Endothelial cell (in vitro differentiated cells): ENCODE data around the gene RAMP3. TPM values are rescaled to one million over a fixed set of nuclear protein-coding genes. Genes with fewer than 3 reads are reported as not detected.
"Not testable (repeated sequence)": the region's sequence is repeated elsewhere in the genome, so short reads cannot be mapped to it uniquely, and the experiment has no call there.

ENCODE experiments used
- DNase-seq: peaks from one replicate; pipeline ENCODE4 v3.0.0; 2021; ENCODE audit warnings: low spot score
- H3K27ac Mint-ChIP-seq: one replicate; pipeline ENCODE4 v1.8.0; 2021; ENCODE audit warnings: mixed read lengths, inconsistent platforms; ENCODE audit not compliant: unreplicated experiment
- H3K27me3 Mint-ChIP-seq: one replicate; pipeline ENCODE4 v1.8.0; 2021; ENCODE audit warnings: mild to moderate bottlenecking, moderate library complexity, mixed read lengths, inconsistent platforms; ENCODE audit not compliant: unreplicated experiment
- H3K36me3 Mint-ChIP-seq: one replicate; pipeline ENCODE4 v1.8.0; 2021; ENCODE audit warnings: mild to moderate bottlenecking, low read depth, mixed read lengths, inconsistent platforms; ENCODE audit not compliant: unreplicated experiment
- H3K4me1 Mint-ChIP-seq: one replicate; pipeline ENCODE4 v1.8.0; 2021; ENCODE audit warnings: mild to moderate bottlenecking, mixed read lengths, inconsistent platforms; ENCODE audit not compliant: unreplicated experiment
- H3K4me3 Mint-ChIP-seq: one replicate; pipeline ENCODE4 v1.8.0; 2021; ENCODE audit warnings: mild to moderate bottlenecking, mixed read lengths, inconsistent platforms; ENCODE audit not compliant: unreplicated experiment
- H3K9me3 Mint-ChIP-seq: one replicate; pipeline ENCODE4 v1.8.0; 2021; ENCODE audit warnings: mixed read lengths, inconsistent platforms; ENCODE audit not compliant: unreplicated experiment
- CTCF ChIP-seq: fragments of 200-600 bp; sonication (generic); IDR thresholded peaks from one replicate; pipeline ENCODE4 v1.5.0; 2021; ENCODE audit warnings: antibody characterized with exemption; ENCODE audit not compliant: unreplicated experiment
- total RNA-seq: library from RNA; stranded (reverse); fragmentation: NEBNext Ultra II Directional; extraction: Animal tissue kit (Norgen Biotek cat#: 25700); gene quantifications from one replicate; pipeline ENCODE4 v1.2.1, GENCODE V29; 2021; ENCODE audit not compliant: unreplicated experiment

The RAMP3 gene
- total RNA-seq, 1 donor from 2014 or later = 0.62 TPM

- peaks cover 12% of the 10 kb centered on the region for H3K27me3 Mint-ChIP-seq
- H3K27ac Mint-ChIP-seq = no peak overlapping the region
- DNase-seq = no peak
- H3K4me3 Mint-ChIP-seq = no peak overlapping the region
- peaks cover 3% of the 10 kb centered on the region for H3K36me3 Mint-ChIP-seq
- H3K9me3 Mint-ChIP-seq = no peaks in the 10 kb centered on the region
- peaks cover 2% of the 10 kb centered on the region for H3K4me1 Mint-ChIP-seq
- no peak for TF ChIP-seq CTCF
These were observed 5.6 kb upstream of the RAMP3 start for GRCh38 chr7:45151967-45152366.

DNA sequence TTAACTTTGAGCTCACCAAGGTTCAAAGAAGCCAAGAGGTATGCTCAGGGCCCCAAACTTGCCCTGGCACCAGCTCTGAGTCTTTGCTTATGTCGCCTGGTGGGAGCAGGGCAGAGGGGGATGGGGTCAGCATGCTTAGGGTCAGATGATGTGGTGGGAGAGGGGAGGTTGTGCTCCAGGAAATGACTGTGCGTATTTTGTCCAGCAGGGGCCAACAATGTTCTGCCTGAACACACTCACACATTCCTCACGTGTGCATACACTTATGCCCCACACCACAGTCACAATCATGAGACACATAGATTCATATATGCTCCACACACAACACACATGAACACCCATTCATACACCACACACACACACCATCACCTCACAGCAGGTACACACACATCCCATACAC, 4.4 kb upstream of the RAMP3 start:
- peaks cover 14% of the 10 kb centered on the region for H3K27me3 Mint-ChIP-seq
- DNase-seq = no peak
- H3K36me3 Mint-ChIP-seq = peaks cover 6% of the 10 kb centered on the region
- TF ChIP-seq CTCF = no peak
- H3K9me3 Mint-ChIP-seq = no peaks in the 10 kb centered on the region
- H3K27ac Mint-ChIP-seq = no peak overlapping the region
- no peak overlapping the region for H3K4me3 Mint-ChIP-seq
- peaks cover 7% of the 10 kb centered on the region for H3K4me1 Mint-ChIP-seq

GRCh38 chr7:45153861-45154260, 3.7 kb upstream of the RAMP3 start:
- not testable (repeated sequence) for H3K27ac Mint-ChIP-seq, H3K4me3 Mint-ChIP-seq, DNase-seq, H3K9me3 Mint-ChIP-seq, H3K4me1 Mint-ChIP-seq
- Mint-ChIP-seq H3K27me3 (peaks cover 18% of the 10 kb centered on the region), H3K36me3 (peaks cover 10% of the 10 kb centered on the region)

DNA sequence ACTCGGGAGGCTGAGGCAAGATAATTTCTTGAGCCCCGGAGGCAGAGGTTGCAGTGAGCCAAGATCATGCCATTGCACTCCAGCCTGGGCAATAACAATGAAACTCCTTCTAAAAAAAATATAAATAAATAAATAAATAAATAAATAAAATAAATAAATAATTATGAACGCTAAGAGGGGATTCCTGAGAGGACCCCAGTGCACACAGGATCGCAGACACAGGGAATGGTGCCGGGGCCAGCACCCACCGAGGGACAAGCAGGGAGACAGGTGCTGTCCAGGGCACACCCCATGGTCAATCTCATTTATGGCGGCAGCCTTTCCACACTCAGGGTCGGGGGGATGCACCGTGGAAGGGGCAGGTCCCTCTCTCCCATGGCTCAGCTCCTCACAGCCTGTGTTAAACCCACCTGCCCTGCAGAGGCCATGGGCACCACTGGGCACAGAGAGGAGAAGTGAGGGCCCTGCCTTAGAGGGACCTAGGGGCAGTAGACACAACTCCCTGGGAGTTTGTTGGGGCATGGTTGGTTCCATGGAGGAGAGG, 2.2 kb upstream of the RAMP3 start:
- TF ChIP-seq CTCF = no peak
- H3K27ac Mint-ChIP-seq = no peak overlapping the region
- peaks cover 7% of the 10 kb centered on the region for H3K4me1 Mint-ChIP-seq
- H3K9me3 Mint-ChIP-seq = no peaks in the 10 kb centered on the region
- H3K4me3 Mint-ChIP-seq = no peak overlapping the region
- peaks cover 21% of the 10 kb centered on the region for H3K27me3 Mint-ChIP-seq
- peaks cover 10% of the 10 kb centered on the region for H3K36me3 Mint-ChIP-seq
- DNase-seq = no peak

- Mint-ChIP-seq H3K36me3 (peaks cover 10% of the 10 kb centered on the region), H3K27me3 (peaks cover 19% of the 10 kb centered on the region), H3K9me3 (no peaks in the 10 kb centered on the region), H3K4me1 (peaks cover 7% of the 10 kb centered on the region), H3K4me3 (no peak overlapping the region), H3K27ac (no peak overlapping the region)
- TF ChIP-seq CTCF = no peak
- no peak for DNase-seq
These were observed 1.6 kb upstream of the RAMP3 start for GRCh38 chr7:45155941-45156340.
